Measurements from ENCODE around the gene GABPB2.

Gene GABPB2

GRCh38 chr1:151165281-151165737 lies 94.7 kb downstream of the GABPB2 start:
- DNase-seq, result no peak

- DNase-seq, result peak; percentile 98 to 99 (median 98)
These were observed 95.4 kb downstream of the GABPB2 start, which contains the start of the genes LYSMD1 and SCNM1 for GRCh38 chr1:151165738-151166504. LYSMD1 (minus strand) TSS chr1:151165902; CDS start chr1:151165258, 644 bp downstream. SCNM1 (plus strand) TSS chr1:151166144; CDS start chr1:151166153, 9 bp downstream.

DNA sequence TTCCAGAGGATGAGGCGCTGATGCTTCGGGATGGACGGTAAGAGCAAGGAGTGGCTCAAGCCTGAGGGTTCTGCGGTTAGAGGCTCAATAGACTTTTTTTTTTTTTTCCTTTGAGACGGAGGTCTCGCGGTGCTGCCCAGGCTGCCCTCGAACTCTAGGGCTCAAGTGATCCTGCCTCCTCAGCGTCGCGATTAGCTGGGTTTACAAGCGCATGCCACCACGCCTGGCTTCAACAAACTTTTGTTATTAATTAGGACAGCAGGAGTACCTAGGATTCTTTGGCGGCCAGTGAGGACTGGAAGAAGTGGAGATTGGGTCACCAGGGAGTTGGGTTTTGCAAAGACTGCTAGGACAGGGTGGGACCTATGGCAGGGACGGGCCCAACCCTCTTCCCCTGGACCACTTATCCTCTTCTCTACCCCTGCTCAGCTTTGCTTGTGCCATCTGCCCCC lies 96.0 kb downstream of the GABPB2 start:
- DNase-seq, result peak; percentile 12 to 56 (median 36)

- DNase-seq, result no peak
These were observed 96.6 kb downstream of the GABPB2 start for GRCh38 chr1:151167116-151167515.

DNA sequence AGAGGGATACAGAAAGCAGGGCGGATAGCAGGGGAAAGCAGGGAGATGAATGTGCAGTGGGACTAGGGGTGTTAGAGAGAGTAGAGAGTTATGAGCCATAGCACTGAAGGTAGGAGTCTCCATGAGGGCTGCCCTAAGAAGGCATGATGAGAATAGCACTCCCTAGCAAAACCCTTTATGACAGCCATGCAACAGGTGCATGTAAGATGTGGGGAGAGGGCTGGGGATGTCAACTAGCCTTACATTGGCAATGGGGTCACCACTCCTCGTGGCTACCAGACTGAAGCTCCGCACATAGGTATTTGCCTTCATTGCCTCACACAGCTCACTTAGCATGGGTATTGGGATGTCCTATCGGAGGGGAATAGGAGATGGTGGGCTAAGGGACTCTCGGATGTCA lies 100.6 kb downstream of the GABPB2 start:
- no peak for DNase-seq

All from suppressor macrophage (primary cell).